Trophoblast cell (in vitro differentiated cells and primary cell): ENCODE results near the gene OR13C4. TPM values are rescaled to one million over a fixed set of nuclear protein-coding genes. Genes with fewer than 3 reads are reported as not detected.

Source experiments
- DNase-seq, 2 donors: peaks; one replicate each; pipeline ENCODE4 v3.0.0-alpha.2; 2016
- H2AFZ ChIP-seq: 2 replicates; pipeline ENCODE4 v1.6.1; 2013; ENCODE audit warnings: low read length, moderate library complexity, mild to moderate bottlenecking; ENCODE audit not compliant: insufficient read depth, poor library complexity
- H2AK5ac ChIP-seq: 2 replicates; pipeline ENCODE4 v1.6.1; 2013; ENCODE audit warnings: mild to moderate bottlenecking, low read length
- H2BK120ac ChIP-seq: 2 replicates; pipeline ENCODE4 v1.6.1; 2013; ENCODE audit warnings: low read length, mild to moderate bottlenecking, moderate library complexity; ENCODE audit not compliant: insufficient read depth, poor library complexity
- H2BK12ac ChIP-seq: 2 replicates; pipeline ENCODE4 v1.6.1; 2013; ENCODE audit warnings: mild to moderate bottlenecking, low read length, moderate library complexity
- H2BK5ac ChIP-seq: 2 replicates; pipeline ENCODE4 v1.6.1; 2013; ENCODE audit warnings: low read length, low read depth, moderate library complexity, mild to moderate bottlenecking; ENCODE audit not compliant: poor library complexity
- H3K14ac ChIP-seq: 2 replicates; pipeline ENCODE4 v1.6.1; 2013; ENCODE audit warnings: mild to moderate bottlenecking, low read length
- H3K18ac ChIP-seq: 2 replicates; pipeline ENCODE4 v1.6.1; 2013; ENCODE audit warnings: mild to moderate bottlenecking, low read length
- H3K23ac ChIP-seq: 2 replicates; pipeline ENCODE4 v1.6.1; 2013; ENCODE audit warnings: low read length
- H3K27ac ChIP-seq: 2 replicates; pipeline ENCODE4 v1.5.1; 2013; ENCODE audit warnings: low read depth, mild to moderate bottlenecking, inconsistent platforms, low read length, moderate library complexity
- H3K27me3 ChIP-seq: 2 replicates; pipeline ENCODE4 v1.6.1; 2013; ENCODE audit warnings: inconsistent platforms, mild to moderate bottlenecking, low read length, moderate library complexity; ENCODE audit not compliant: insufficient read depth
- H3K36me3 ChIP-seq, 2 experiments: 1 replicate in 1 of 2; 2 replicates in 1 of 2; pipeline ENCODE4 v1.6.1; 2013; ENCODE audit warnings: low read length in 2 of 2, mild to moderate bottlenecking in 2 of 2, moderate library complexity in 1 of 2; ENCODE audit not compliant: insufficient read depth in 2 of 2, control insufficient read depth in 1 of 2
- H3K4ac ChIP-seq: 2 replicates; pipeline ENCODE4 v1.6.1; 2013; ENCODE audit warnings: low read depth, mild to moderate bottlenecking, low read length, moderate library complexity
- H3K4me1 ChIP-seq, 2 experiments: 1 replicate in 1 of 2; 2 replicates in 1 of 2; pipeline ENCODE4 v1.6.1; 2013; ENCODE audit warnings: low read length in 2 of 2, mild to moderate bottlenecking in 2 of 2, moderate library complexity in 1 of 2; ENCODE audit not compliant: insufficient read depth in 2 of 2, control insufficient read depth in 1 of 2
- H3K4me2 ChIP-seq: 2 replicates; pipeline ENCODE4 v1.6.1; 2013; ENCODE audit warnings: inconsistent platforms, mild to moderate bottlenecking, low read length, moderate library complexity
- H3K4me3 ChIP-seq: 2 replicates; pipeline ENCODE4 v1.5.1; 2013; ENCODE audit warnings: mild to moderate bottlenecking, low read depth, low read length, inconsistent platforms
- H3K79me1 ChIP-seq: one replicate; pipeline ENCODE4 v1.6.1; 2013; ENCODE audit warnings: low read length
- H3K79me2 ChIP-seq: 2 replicates; pipeline ENCODE4 v1.6.1; 2013; ENCODE audit warnings: low read length, mild to moderate bottlenecking; ENCODE audit not compliant: control insufficient read depth, insufficient read depth, poor library complexity
- H3K9ac ChIP-seq: 2 replicates; pipeline ENCODE4 v1.6.1; 2013; ENCODE audit warnings: mild to moderate bottlenecking, low read length
- H3K9me3 ChIP-seq: 2 replicates; pipeline ENCODE4 v1.6.1; 2013; ENCODE audit warnings: low read depth, mild to moderate bottlenecking, control low read depth, inconsistent platforms, low read length; ENCODE audit not compliant: insufficient read depth
- H4K12ac ChIP-seq: 2 replicates; pipeline ENCODE4 v1.6.1; 2013; ENCODE audit warnings: low read depth, mild to moderate bottlenecking, low read length, moderate library complexity
- H4K8ac ChIP-seq: 2 replicates; pipeline ENCODE4 v1.6.1; 2013; ENCODE audit warnings: low read depth, mild to moderate bottlenecking, low read length, moderate library complexity
- H4K91ac ChIP-seq: one replicate; pipeline ENCODE4 v1.6.1; 2013; ENCODE audit warnings: low read depth, mild to moderate bottlenecking, low read length, moderate library complexity
- WGBS: extraction: QIAGEN DNeasy Blood & Tissue Kit; methylation state at CpG from one replicate; pipeline ENCODE4 v1.1.7; 2013; ENCODE audit warnings: missing lambda C conversion rate; ENCODE audit not compliant: insufficient read length, insufficient coverage; ENCODE audit errors: extremely low coverage; 5-methylcytosine and 5-hydroxymethylcytosine counted together
- polyA plus RNA-seq: library from polyadenylated mRNA; stranded (reverse); fragments of 200-250 nt; gene quantifications from 2 replicates; pipeline ENCODE4 v1.2.3, GENCODE V29; 2013

OR13C4 gene
- not detected in 2 replicates for polyA plus RNA-seq

DNA sequence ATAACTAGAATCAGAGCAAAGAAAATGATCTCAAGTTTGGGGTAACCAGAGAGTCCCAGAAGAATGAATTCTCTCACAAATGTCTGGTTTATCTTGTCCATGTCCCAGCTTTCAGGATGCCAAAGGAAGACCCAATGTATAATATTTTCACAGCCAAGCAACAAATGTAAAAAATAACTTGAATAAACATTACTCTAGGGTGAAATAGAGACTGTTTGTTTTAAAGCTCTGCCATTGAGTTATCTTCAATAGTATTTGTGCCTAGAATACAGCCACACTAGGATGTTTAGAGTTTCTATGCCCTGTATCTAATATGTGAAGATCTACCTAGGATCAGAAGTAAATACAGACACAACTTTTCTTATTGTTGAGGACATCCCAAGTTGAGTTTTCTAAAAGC is at the start of gene OR13C4:
Gene OR13C4, minus strand, starts transcription at position 101 of the 400 bp plus-strand sequence. Its CDS starts 0 bp downstream, at position 101.
- no peaks in the 10 kb centered on the region for H3K36me3 ChIP-seq
- no peak within 1 kb of the TSS for H3K4me2 ChIP-seq
- H2AK5ac ChIP-seq: no peak within 1 kb of the TSS
- no peak within 1 kb of the TSS for H3K18ac ChIP-seq
- H3K4me3 ChIP-seq: no peak within 1 kb of the TSS
- H3K4me1 ChIP-seq: no peaks in the 10 kb centered on the region
- no peak within 1 kb of the TSS for H4K12ac ChIP-seq
- H2BK12ac ChIP-seq: no peak within 1 kb of the TSS
- H2BK5ac ChIP-seq: no peak within 1 kb of the TSS
- H3K27ac ChIP-seq: no peak within 1 kb of the TSS
- H4K91ac ChIP-seq: no peak within 1 kb of the TSS
- H2AFZ ChIP-seq: no peak within 1 kb of the TSS
- H2BK120ac ChIP-seq: no peak within 1 kb of the TSS
- no peaks in the 10 kb centered on the region for H3K27me3 ChIP-seq
- H4K8ac ChIP-seq: no peak within 1 kb of the TSS
- DNase-seq: no peak
- H3K9me3 ChIP-seq: no peaks in the 10 kb centered on the region
- no peak within 1 kb of the TSS for H3K4ac ChIP-seq
- H3K23ac ChIP-seq: no peak within 1 kb of the TSS
- no peaks in the 10 kb centered on the region for H3K79me2 ChIP-seq
- no peaks in the 10 kb centered on the region for H3K79me1 ChIP-seq
- no peak within 1 kb of the TSS for H3K14ac ChIP-seq
- H3K9ac ChIP-seq: no peak within 1 kb of the TSS

DNA sequence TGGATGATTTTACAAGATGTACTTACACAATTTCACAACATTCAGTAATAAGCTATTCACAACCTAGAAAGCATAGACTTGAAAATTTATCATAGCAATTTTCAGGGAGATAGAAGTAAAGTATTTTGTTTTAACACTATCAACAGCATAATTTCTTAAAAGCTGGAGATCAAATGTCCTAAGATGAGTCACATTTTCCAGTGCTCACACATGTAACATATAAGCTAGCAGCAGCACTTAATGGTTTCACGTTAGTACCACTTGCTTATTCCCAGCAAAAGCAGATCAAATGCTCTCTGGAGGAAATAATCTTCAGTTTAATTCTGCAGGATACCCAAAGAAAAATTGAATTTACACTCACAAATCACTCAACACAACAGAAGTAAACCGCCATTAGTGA is 48.4 kb upstream of the OR13C4 start:
- Histone ChIP-seq H3K9me3 (no peaks in the 10 kb centered on the region), H4K91ac (no peak overlapping the region), H3K4me3 (no peak overlapping the region), H3K79me1 (no peaks in the 10 kb centered on the region), H3K36me3 (no peaks in the 10 kb centered on the region), H3K4me2 (no peak overlapping the region), H4K12ac (no peak overlapping the region), H3K18ac (no peak overlapping the region), H3K23ac (no peak overlapping the region), H3K27ac (no peak overlapping the region), H3K14ac (no peak overlapping the region), H3K4ac (no peak overlapping the region), H2AK5ac (no peak overlapping the region), H2BK120ac (no peak overlapping the region), H3K4me1 (no peaks in the 10 kb centered on the region), H2AFZ (no peak overlapping the region), H2BK12ac (no peak overlapping the region), H4K8ac (no peak overlapping the region), H2BK5ac (no peak overlapping the region), H3K79me2 (no peaks in the 10 kb centered on the region), H3K9ac (no peak overlapping the region), H3K27me3 (no peaks in the 10 kb centered on the region)
- WGBS: no CpG with 5 or more reads among the region's 2 CpGs
- DNase-seq: no peak

DNA sequence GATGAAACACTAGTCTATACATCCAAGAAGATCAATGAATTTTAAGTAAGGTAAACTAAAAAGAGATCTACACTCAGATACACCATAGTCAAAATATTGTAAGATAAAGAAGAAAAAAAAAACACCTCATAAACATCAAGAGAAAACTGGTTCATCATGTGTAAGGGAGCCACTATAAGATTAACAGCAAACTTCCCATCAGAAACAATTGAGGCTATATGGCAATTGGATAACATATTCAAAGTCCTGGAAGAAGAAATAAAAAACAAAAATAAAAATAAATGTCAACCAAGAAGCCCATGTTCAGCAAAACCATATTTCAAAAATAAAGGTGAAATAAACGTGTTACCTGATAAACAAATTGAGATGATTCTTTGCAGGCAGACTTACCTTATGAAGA is 45.6 kb upstream of the OR13C4 start:
- Histone ChIP-seq H2BK5ac (no peak overlapping the region), H3K18ac (no peak overlapping the region), H4K8ac (no peak overlapping the region), H3K4me2 (no peak overlapping the region), H3K23ac (no peak overlapping the region), H4K12ac (no peak overlapping the region), H3K9me3 (no peaks in the 10 kb centered on the region), H2AFZ (no peak overlapping the region), H3K27me3 (no peaks in the 10 kb centered on the region), H3K9ac (no peak overlapping the region), H4K91ac (no peak overlapping the region), H3K4me1 (no peaks in the 10 kb centered on the region), H3K4me3 (no peak overlapping the region), H2BK120ac (no peak overlapping the region), H3K27ac (no peak overlapping the region), H2BK12ac (no peak overlapping the region), H3K79me2 (no peaks in the 10 kb centered on the region), H3K36me3 (no peaks in the 10 kb centered on the region), H3K4ac (no peak overlapping the region), H3K14ac (no peak overlapping the region), H2AK5ac (no peak overlapping the region), H3K79me1 (no peaks in the 10 kb centered on the region)
- no CpG with 5 or more reads among the region's 1 CpG for WGBS
- no peak for DNase-seq

DNA sequence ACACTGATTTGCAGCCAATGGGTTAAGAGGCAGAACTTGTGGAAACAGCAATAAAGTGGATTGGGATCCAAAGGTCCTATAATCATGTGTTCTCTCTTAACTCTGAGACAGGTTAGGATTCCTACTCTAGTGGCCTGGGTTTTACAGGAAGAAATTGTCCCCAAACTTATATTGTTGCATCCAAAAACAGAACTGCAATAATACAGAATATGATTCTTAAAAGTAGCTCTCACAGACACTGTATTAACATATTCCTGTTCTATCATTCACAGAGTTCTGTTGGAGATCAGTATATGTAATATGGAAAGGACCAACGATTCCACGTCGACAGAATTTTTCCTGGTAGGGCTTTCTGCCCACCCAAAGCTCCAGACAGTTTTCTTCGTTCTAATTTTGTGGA is 41.9 kb upstream of the OR13C4 start, which contains the start of gene OR13C8:
Gene OR13C8, plus strand, starts transcription at position 301 of the 400 bp plus-strand sequence. Its CDS starts 0 bp downstream, at position 301.
- H3K14ac ChIP-seq: no peak within 1 kb of the TSS
- no peak within 1 kb of the TSS for H2BK5ac ChIP-seq
- H3K23ac ChIP-seq: no peak within 1 kb of the TSS
- H4K12ac ChIP-seq: no peak within 1 kb of the TSS
- H3K79me1 ChIP-seq: no peaks in the 10 kb centered on the region
- H2AFZ ChIP-seq: no peak within 1 kb of the TSS
- H3K79me2 ChIP-seq: no peaks in the 10 kb centered on the region
- H4K91ac ChIP-seq: no peak within 1 kb of the TSS
- no peak within 1 kb of the TSS for H3K4me2 ChIP-seq
- no peak within 1 kb of the TSS for H3K18ac ChIP-seq
- no peaks in the 10 kb centered on the region for H3K9me3 ChIP-seq
- H3K9ac ChIP-seq: no peak within 1 kb of the TSS
- H2BK12ac ChIP-seq: no peak within 1 kb of the TSS
- H3K4ac ChIP-seq: no peak within 1 kb of the TSS
- DNase-seq: no peak
- H3K27me3 ChIP-seq: no peaks in the 10 kb centered on the region
- no peak within 1 kb of the TSS for H3K4me3 ChIP-seq
- no CpG with 5 or more reads among the region's 4 CpGs for WGBS
- no peak within 1 kb of the TSS for H2AK5ac ChIP-seq
- no peak within 1 kb of the TSS for H3K27ac ChIP-seq
- H4K8ac ChIP-seq: no peak within 1 kb of the TSS
- no peaks in the 10 kb centered on the region for H3K36me3 ChIP-seq
- no peak within 1 kb of the TSS for H2BK120ac ChIP-seq
- no peaks in the 10 kb centered on the region for H3K4me1 ChIP-seq
